Loucy (cell line): ENCODE measurements around the gene GZMA.
"Not testable (repeated sequence)": the region's sequence is repeated elsewhere in the genome, so short reads cannot be mapped to it uniquely, and the experiment has no call there.

ENCODE experiments used
- CTCF ChIP-seq: fragments of 200-600 bp; sonication (generic); conservative IDR thresholded peaks from 2 replicates; pipeline ENCODE4 v1.5.1; 2014; ENCODE audit warnings: mild to moderate bottlenecking, antibody characterized with exemption, low read length
- EZH2phosphoT487 ChIP-seq: fragments of 200-600 bp; IDR thresholded peaks from 2 replicates; pipeline ENCODE4 v1.6.1; 2018; ENCODE audit warnings: antibody characterized with exemption, mild to moderate bottlenecking, moderate library complexity, borderline replicate concordance

GRCh38 chr5:55101148-55101547 lies 1.3 kb upstream of the GZMA start:
- not testable (repeated sequence) for TF ChIP-seq CTCF, EZH2phosphoT487
